SK-N-SH treated with all-trans-retinoic acid at 6 μM for 48 hours (cell line): ENCODE results near the gene MRGPRX3.

Experiments
- ARNTL ChIP-seq: fragments of 450-650 bp; formaldehyde crosslinking; IDR thresholded peaks from 2 replicates; pipeline ENCODE4 v1.5.0; 2020; ENCODE audit warnings: low read depth, mild to moderate bottlenecking, moderate library complexity, borderline replicate concordance
- TCF4 ChIP-seq: fragments of 250-450 bp; sonication (Bioruptor Pico); IDR thresholded peaks from 2 replicates; pipeline ENCODE4 v1.8.0; 2021; ENCODE audit warnings: mild to moderate bottlenecking, moderate library complexity, borderline replicate concordance
- ZFP3 ChIP-seq: fragments of 250-450 bp; sonication (Bioruptor Pico); IDR thresholded peaks from 2 replicates; pipeline ENCODE4 v1.5.0; 2020; ENCODE audit warnings: mild to moderate bottlenecking, moderate library complexity
- ZFP30 ChIP-seq: fragments of 450-650 bp; formaldehyde crosslinking; IDR thresholded peaks from 2 replicates; pipeline ENCODE4 v1.5.0; 2022; ENCODE audit warnings: mild to moderate bottlenecking, moderate library complexity
- ZNF70 ChIP-seq: fragments of 450-650 bp; formaldehyde crosslinking; IDR thresholded peaks from 2 replicates; pipeline ENCODE4 v1.5.0; 2020; ENCODE audit warnings: mild to moderate bottlenecking, moderate library complexity
- TF ChIP-seq, protein P1 (sequence below): fragments of 250-450 bp; sonication (Bioruptor Pico); IDR thresholded peaks from 2 replicates; pipeline ENCODE4 v1.5.1; 2020; ENCODE audit warnings: low read depth, mild to moderate bottlenecking, moderate library complexity

DNA sequence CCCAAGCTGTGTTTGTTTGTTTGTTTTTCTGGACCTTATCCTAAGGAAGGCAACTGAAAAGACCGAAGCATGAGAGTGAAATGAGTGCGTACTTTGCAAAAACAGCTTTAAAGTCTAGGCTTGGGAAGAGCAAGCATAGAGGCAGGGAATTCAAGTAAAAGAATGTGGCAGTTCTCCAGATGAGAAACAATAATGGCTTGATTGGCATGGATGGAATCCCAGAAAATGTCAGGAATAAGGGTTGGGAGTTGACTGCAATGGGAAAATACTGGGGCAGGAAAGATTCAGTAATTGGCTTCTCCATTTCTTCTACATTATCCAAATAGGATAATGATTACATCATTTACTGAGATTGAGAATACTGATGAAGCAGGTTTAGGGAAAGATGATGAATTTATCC, 44.0 kb upstream of the MRGPRX3 start:
- TF ChIP-seq ZNF70 (CRISPR knock-in tag) (no peak), ZFP3 (CRISPR knock-in tag) (no peak), ARNTL (CRISPR knock-in tag) (no peak), TCF4 (CRISPR knock-in tag) (no peak), ZFP30 (CRISPR knock-in tag) (no peak)
- TF ChIP-seq, protein P1, sequence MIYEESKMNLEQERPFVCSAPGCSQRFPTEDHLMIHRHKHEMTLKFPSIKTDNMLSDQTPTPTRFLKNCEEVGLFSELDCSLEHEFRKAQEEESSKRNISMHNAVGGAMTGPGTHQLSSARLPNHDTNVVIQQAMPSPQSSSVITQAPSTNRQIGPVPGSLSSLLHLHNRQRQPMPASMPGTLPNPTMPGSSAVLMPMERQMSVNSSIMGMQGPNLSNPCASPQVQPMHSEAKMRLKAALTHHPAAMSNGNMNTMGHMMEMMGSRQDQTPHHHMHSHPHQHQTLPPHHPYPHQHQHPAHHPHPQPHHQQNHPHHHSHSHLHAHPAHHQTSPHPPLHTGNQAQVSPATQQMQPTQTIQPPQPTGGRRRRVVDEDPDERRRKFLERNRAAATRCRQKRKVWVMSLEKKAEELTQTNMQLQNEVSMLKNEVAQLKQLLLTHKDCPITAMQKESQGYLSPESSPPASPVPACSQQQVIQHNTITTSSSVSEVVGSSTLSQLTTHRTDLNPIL (CRISPR knock-in tag) = no peak
